HG02763 (cell line): Measurements from ENCODE around the gene SNX7.

Experiments used
- ATAC-seq: cut with Tn5 transposase; IDR thresholded peaks from one replicate; pipeline ENCODE4 v1.9.1; 2021; ENCODE audit warnings: mild to moderate bottlenecking, moderate library complexity; ENCODE audit not compliant: unreplicated experiment

The SNX7 gene

DNA sequence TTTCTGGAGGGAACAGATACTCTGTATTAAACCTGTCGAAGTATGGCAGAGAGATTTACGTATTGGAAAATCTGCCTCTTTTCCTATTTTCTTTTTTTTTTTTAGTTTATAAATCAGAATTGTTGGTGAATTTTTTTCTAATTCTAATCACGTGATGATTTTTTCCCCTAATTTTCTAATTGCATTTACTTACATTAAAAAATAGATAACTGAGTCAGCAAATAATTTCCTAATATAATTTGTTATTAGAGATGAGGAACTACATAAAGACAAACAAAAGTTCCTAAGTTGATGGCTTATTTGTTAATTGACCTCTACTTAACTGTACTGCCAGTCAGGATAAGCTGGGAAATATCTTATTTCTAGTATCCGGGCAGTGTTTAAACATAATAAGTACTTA lies 34.6 kb downstream of the SNX7 start:
- ATAC-seq: no peak

DNA sequence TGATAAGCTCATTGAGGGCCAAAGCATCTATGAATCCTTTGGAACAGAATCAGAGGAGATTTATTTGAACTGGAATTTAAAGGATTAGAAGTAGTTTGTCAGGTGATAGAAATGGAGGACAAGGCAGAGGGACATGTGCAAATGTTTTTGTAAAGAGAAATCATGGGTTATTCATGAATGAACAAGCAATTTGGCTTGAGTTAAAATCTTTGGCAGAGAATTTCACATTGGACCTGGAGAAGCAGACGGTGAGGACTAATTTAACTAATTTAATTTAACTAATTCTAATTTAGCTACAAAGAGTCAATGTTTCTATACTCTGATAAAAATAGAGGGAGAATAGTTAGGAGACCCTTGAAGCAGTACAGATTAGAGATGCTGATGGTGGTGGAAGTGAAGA lies 36.3 kb downstream of the SNX7 start:
- ATAC-seq: no peak

DNA sequence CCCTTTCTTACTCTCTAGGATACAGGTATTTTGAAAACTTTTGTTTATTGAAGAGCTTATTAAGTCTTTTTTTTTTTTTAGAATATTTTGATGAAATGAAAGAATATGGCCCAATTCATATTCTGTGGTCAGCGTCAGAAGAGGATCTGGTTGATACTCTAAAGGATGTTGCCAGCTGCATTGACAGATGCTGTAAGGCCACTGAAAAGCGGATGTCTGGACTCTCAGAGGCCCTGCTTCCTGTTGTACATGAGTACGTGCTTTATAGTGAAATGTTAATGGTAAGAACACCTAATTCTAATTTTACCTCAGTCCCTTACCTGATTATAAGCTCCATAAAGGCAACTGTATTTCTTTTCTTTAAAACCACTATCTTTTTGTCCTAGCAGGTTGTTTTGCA lies 37.1 kb downstream of the SNX7 start:
- no peak for ATAC-seq

DNA sequence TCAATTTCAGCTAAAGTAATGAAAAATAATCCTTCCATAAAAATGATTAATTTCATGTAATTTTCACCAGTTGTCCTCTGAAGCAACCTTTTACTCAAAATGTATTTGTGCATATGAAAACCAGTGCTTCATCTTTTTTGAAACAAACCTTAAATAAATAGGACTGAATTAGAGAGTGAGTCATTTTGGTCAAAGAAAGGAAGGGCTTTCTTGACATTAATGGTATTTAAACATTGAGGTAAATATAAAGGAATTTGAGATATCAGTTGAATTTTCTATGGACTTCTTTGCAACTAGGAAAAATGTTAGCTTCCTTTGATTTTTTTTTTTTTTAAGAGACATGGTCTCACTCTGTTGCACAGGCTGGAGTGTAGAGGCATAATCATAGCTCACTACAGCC lies 38.7 kb downstream of the SNX7 start:
- ATAC-seq: no peak

DNA sequence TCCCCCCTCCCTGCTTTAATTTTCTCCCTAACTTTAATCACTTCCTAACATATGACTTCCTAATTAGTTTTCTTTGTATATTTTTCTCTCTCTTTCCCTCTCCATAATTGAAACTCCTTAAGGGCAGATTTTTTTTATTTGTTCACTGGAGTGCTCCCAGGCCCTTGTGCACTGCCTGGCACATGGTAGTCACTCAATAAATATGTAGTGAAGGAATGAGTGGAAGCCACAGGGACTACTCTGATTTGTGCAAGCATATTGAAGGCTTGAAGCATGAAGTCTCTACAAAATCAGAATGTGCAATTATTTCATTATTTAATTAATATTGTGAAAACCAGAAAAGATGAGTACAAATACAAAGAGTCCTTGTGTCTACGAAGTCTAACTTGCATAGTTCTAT lies 41.5 kb downstream of the SNX7 start:
- ATAC-seq: no peak

DNA sequence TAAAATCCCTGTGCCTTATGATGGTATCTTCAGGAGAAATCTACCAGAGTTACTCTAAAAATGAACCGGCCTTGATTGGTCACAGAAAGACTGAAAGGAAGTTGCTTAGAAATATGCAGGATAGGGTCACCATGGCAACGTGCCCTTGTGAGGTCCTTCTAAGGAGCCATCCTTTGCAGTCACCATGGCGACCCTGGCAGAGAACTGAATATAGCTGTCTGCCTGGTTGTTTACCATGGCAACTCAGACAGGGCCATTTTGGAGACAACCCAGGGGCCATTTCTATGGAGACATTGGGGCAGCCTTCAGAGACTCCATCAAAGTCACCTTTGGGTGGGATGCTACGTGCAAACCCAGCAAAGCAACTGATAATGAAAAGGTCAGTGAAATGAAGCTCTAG lies 43.0 kb downstream of the SNX7 start:
- ATAC-seq: no peak

DNA sequence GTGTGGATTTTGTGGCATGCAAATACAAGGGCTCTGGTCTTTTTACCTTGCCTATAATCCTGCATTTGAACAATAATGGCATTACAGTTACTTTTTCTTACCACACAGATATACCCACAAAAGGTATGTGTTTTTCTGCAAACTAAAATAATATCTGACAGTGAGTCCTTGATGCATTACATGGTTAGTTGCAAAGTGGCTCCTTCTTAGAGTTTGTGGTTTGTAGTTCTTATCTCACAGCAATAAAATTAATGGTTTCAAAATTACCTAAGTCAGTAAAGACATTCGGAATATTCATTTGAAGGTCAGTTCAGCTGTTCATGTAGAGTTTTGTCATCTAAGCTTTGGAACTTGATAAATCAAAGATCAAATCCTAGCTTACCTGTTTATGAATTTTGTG lies 43.5 kb downstream of the SNX7 start:
- ATAC-seq: no peak

DNA sequence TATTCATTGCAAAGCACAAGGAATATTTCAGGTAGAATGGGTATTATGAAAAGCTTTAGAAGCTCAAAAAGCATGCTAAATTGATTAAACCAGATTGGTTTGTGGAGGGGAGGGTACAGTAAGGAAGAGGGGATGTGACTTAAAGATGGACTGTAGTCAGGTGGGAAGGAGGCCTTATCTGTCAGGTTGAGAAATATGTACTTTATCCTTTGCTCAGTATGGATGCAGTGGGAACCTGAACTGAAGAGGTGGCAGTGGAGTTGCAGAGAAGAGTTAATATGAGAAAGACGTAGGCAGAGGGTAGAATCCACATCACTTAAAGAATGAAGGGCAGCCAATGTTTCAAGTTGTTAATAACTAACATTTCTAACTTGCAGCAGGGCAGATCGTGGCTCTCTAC lies 44.1 kb downstream of the SNX7 start:
- ATAC-seq: no peak

DNA sequence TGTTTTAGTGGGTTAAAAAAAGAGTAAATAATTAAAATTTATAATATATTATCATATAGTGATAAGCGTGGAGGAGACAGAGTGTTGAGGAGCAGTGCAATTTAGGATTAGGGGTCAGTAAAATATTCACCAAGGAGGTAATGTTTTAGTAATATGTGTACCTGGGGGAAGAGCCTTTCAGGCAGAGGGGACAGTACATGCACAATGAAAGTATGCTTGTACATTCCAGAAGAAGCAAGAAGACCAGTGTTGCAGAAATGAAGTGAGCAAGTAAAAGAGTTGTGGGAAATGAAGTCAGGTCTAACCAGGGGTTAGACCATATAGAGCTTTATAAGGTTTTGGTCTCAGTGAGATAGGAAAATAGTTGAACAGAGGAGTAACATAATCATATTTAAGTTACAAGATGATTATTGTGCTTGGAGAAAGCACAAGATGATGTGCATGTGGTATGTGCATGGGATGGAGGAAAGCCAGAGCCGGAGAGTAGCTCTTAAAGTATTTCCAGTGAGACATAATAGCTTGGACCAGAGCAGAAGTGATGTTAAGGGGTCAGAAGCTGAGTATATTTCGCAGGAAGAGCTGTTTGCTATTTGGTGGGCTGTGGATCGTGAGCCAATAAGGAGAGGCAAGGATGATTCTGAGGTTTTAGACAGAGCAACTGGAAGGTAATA lies 44.8 kb downstream of the SNX7 start:
- no peak for ATAC-seq

DNA sequence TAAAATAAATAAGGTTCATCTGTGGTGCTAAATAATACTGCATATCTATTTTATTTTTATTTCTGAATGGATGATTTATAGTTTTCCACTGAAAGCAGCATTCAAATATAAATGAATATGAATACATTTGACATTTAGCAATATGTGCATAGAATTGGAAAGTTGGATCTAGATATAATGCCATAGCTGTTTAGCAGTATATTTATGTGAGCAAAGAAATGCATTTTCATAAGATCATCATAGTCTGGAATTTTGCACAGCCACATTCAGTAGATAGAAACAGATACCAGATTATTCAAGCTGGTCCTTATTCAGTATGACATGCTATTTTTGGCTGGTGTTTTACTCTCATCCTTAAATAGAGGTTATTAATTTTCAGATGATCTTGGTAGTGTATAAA lies 46.0 kb downstream of the SNX7 start:
- no peak for ATAC-seq

DNA sequence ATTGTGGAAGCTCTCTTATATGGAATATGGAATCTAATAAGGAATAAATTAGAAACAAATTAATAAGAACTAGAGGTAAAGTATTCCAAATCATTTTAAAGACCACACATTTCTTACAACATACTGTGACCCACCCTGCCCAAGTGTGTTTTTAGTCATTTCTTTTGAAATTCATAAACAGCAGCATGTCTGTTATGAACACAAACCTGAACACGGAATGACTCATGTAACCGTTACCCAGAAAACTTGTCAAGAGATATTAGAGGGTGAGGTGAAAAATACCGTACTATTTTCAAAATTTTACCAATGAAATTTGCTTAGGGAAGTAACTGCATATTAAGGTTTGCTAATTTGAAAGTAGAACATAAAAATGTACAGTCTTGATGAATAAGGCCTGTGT lies 48.4 kb downstream of the SNX7 start:
- ATAC-seq: no peak

DNA sequence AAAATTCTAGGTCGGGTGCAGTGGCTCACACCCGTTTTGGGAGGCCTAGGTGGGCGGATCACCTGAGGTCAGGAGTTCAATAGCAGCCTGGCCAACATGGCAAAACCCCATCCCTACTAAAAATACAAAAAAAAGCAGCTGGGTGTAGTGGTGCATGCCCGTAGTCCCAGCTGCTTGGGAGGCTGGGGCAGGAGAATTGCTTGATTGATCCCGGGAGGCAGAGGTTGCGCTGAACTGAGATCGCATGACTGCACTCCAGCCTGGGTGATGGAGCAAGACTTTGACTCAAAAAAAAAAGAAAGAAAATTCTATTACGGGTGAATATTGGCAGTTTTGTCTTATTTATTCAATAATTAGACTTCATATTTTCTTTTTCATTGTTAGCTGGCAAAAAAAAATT lies 62.1 kb downstream of the SNX7 start:
- no peak for ATAC-seq

DNA sequence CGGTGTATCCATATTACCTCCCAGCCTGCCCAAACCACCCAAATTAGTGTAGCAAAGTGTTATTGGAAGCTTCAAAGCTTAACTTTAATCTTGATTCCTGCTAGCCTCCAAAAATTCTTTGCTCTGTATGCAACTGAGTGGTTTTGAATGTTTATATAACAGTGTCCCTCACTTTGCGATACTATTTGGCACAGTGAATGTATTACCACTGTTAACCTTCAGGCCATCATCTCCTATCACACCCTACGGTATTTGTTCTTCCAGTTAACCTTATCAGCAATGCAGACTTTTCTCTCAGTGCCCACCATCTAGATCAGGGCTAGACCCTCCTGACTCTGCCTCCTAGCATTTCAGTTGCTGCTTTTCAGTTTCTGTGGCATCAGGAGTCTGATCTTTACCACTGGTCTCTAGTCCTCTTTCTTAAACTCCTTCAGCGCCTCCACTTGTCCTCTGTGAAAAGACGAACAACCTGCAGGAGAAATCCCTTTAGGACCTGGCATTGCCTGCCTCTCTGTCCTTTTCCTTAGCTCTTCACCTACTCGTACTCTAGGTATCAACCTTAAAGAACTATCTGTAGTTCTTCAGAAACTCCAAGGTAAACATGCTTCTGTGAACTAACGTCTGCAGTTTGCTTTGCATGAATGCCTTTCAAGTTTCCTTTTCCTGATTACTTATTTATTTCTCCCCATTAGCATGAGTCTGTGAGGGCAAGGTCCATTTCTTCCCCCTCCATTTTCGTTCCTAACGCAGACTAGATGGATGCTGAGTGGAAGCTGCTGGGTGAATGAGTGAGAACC lies 71.7 kb downstream of the SNX7 start:
- ATAC-seq: no peak

DNA sequence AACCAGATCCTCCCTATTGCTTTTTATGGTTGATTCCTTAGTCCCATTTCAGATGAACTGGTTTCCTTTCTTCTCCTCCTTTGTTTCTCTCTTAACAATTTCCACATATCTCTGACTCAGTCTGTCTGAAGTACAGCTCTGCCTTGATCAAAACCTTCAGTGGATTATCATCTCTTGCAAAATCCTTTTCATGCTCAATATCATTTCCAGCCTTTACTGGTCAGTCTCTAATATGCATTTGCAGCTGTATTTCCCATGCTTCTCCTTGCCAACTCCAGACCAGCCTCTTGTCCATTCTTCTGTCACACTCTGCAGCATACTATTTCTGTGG lies 72.2 kb downstream of the SNX7 start:
- no peak for ATAC-seq

DNA sequence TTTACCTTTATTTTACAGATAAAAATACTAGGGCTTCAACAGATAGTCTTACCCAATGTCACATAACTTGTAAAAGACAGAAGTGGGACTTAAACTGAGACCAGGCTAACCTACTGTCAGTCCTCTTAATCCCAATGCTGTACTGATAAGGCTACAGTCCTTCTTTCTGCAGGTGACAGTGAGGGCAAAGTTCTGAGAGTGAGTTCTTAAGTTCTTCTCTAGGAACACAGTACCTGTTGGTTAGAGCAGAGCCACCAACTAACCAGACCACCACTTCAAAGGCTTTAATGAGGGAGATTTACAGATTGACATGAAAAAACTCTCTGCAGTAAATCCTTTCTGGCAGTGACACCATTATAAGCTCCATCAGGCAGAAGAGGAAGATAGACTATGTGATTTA lies 74.2 kb downstream of the SNX7 start:
- no peak for ATAC-seq

DNA sequence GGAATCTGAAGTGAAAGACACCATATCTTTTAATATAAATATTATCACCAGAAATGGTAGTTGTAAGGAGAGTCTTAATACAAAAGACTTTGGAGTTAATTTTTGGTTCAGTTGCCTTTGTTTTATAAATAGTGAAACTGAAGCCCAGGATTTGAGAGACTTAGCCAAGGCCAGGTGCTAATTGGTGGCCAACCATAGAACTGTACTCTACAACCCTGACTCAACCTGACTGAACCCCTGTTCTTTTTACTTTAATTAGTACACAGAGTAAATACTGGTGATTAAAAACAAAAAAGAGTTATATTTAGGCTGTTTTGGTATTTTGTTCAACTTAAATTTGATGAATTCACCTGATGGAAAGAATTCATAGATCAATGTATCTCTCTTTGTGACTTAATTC lies 76.3 kb downstream of the SNX7 start:
- ATAC-seq: no peak

DNA sequence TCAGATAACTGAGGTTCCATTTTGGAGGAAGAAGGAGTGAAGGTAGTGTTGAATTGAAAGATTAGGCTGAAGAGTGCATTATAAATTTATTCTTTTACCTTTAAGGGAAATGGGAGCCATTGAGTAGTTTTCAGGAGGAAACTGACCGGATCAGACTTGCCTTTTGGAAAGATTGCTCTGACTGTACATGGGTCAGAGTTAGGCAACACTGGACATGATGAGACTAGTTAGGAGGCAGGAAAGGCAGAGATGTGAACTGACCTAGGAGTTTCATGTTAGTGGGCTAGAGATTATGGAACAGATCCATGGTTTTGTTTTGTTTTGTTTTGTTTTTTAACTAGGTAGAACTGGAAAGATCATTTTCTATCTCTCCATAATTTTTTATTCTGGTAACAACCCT lies 78.2 kb downstream of the SNX7 start:
- ATAC-seq: no peak

DNA sequence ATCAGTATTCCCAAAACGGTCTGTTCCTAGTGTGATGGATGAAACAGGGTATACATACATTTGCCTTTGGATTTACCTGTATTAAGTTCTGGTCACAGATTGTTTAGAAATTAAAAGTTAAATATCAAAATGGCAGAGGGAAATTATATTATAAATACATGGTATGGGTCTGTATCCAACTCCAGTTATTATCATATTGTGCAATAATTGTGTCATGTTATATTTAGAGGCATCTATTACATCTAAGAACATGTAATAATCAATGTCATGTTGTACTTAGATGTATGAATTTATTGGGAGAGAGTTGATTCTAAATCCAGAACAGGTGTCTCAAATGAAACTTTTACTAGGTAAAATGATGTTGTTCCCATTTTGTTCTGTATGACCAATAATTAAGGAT lies 79.6 kb downstream of the SNX7 start:
- no peak for ATAC-seq

DNA sequence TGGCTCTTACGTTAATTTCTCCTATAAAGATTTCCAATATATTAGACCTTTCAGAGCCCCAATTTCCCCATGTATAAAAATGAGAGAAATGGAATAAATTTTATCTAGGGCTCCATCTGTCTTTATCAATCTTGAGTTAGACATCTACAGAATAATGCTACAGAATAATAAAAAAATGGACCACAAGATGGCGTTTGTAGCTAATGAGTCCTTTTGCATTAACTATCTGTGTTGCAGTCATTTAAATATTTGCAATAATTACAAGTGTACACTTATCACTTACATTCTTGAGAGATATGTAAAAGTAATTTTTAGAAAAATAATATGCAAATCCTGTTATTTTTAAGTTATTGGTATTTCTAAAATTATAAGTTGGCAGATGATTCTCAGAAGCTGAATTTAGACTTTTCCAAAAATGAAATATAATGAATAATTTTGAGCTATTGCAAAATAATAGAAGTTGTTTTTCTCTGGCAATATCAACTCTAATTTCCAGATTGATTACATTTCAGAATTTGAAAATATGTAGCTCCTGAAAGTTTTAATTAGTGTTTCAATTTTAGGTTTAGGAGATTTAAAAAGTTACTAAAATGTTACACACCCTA lies 87.7 kb downstream of the SNX7 start:
- ATAC-seq: no peak

DNA sequence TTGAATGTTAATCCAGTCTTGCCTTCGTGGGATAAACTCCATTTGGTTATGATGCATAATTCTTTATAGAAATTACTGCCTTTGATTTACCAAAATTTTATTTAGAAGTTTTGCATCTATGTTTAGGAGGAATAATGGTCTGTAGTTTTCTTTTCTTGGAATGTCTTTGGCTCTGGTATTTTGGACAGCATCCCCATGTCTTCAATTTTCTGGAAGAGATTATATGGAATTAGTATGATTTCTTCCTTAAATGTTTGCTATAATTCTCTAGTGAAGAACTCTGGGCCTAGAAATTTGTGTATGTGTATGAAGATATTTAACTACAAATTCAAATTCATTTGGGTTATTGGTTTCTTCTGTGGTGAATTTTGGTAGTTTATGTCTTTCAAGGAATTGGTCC lies 92.7 kb downstream of the SNX7 start:
- ATAC-seq: no peak

DNA sequence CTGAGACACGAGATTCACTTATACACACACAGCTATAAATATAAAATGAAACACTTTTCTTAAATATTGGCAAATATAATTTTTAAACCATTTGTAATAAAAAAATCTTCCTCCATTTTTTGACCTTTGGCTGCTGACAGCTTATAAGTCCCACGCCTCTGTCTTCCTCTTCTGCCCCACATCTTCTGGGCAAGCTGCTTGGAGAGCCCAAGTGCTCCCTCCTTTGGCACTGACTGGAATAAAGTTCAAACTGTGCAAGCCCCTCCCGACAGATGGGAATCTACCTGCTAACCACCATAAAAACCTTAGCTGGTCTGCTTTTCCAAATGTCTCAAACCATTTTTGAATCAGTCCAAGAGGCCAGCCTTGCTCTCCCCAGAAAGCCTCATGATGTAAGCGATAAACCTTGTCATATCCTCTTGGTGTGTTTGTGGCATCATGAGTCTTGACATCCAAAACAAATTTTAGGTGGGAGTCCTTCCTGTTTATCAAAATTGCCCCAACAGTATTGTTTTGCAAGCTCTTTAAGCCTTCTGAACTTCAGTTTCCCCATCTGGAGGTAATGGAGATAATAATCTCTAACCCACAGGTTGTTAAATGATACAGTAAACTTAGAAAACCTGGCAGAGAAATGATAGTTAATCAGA lies 99.8 kb downstream of the SNX7 start:
- ATAC-seq: no peak
